Stimulated activated CD8-positive, alpha-beta memory T cell treated with anti-CD3 and anti-CD28 coated beads, Interleukin-15, amount 100 ng/mL, for 4 hours (primary cell): Measurements from ENCODE around the gene ATF6.

Experiments
- DNase-seq, 2 donors: peaks; one replicate each; pipeline ENCODE4 v3.0.0-alpha.2; 2020; ENCODE audit warnings: low read depth in 2 of 2

ATF6 gene

DNA sequence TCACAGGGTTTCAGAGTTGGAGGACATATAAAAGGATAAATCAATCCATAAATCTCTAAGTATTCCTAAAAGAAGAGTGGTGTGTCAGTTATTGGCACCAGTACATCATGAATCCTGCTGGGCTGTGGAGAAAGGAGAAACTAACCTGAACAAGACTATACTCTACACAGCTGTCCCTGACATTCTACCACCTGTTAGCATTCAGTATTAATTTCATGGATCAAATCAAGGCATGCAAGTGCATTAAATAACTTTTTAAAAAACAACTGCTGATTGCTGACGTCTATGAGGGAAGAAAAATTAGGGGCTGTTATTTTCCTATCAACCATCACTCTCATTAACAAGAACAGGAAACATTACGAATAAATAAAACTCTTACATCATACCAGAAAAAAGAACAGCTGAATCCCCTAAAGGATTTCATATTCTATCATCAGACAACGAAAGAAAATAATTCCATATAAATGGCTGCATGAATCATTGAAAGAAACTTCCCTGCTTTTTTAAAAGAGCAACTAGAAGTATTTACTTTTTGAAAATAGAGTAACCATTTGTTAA lies 121.7 kb downstream of the ATF6 start:
- DNase-seq, result no peak

DNA sequence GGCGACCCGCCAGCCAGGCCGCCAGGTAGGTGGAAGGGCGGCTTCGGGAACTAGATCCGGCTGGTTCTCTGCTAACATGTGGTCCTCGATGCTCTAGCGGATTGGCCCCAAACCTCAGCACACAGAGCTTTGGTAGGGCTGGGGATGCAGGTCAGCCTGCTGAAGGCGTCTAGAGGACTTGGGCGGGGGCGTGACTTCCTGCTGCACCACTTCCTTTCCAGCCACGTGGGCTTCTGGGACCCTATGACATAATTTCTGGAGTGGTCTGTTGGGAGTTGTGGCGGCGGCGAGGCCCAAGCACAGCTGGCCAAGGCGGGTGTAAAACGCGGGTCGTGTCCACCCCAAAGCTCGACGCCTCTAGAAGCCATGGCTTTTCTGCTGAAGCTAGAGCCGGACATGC lies 124.5 kb downstream of the ATF6 start:
- no peak for DNase-seq

DNA sequence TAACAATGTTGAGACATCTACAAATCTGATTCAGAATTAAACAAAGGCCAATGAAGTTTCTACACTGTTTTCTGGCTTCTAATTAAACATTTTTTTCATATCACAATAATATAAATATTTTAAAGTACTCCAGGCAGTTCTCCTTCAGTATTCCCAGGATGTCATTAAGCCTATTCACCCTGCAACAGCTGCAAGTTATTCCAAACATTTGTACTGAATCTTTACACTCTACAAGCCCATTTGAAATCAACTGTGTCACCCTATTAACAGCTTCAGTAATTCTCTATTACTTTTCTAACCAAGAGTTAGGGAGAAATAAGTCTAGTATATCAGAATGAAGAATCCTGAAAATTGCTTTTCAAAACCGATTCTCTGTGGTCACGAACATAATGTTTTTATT lies 133.0 kb downstream of the ATF6 start:
- DNase-seq, result no peak

DNA sequence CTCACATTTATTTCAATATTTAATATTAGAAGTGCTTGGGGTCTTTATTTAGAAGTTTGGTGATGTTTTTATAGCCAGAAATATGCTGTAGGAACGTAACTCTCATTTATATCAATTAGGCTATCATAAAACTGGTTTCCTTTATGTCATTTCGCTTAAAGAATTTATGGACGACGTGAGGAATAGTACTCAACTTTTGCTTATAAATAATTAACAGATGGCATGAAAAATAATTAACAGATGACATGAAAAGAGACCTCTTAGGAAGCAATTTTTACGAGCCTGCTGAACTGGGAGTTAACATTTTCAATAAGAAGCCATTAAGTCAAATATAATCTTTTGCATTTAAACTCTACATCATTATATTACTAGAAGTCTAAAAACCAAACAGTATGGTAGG lies 134.0 kb downstream of the ATF6 start:
- no peak for DNase-seq

DNA sequence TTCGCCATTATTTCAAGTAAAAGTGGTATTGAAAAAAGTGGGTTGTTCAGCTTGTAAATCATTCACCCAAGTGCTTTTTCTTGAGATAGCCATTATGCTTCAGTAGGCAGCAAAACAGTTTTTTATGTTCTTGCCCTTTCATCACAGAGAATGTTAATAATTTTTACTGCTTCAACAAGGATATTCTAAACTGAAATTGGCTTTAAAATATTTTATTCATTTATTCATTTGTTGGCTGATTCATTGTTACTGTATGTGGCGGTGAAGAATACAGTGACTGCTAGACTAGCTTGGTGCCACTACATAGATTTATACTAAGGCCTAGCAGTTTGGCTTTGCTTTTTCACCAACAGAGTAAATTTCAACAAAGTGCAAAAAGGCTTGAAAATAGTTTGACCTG lies 136.1 kb downstream of the ATF6 start:
- no peak for DNase-seq

DNA sequence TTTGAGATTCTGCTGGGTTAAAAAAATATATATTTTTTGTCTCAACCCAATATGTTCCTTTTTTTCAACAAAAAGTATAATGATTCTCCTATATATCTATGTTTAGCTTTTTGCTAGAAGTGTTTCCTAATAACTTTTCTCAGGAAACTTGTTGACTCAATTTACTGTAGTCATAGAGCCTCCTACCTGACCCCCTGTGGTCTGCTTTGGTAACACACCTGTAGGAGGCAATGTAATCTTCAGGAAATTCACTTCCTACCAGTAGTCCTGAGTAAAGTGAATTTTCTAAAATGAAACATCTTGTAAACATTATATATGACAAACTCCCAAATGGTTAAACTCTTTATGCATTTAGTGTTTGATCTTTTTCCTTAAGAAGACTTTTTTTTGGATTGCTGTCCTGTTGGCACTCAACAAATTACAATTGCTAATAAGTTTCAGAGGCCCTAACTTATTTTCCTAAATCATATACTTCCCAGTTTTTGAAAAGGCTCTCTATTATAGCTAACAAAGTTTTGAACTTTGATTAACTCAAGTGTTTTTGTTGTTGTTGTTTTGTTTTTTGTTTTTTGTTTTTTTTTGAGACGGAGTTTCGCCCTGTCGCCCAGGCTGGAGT lies 139.3 kb downstream of the ATF6 start:
- DNase-seq, result no peak

DNA sequence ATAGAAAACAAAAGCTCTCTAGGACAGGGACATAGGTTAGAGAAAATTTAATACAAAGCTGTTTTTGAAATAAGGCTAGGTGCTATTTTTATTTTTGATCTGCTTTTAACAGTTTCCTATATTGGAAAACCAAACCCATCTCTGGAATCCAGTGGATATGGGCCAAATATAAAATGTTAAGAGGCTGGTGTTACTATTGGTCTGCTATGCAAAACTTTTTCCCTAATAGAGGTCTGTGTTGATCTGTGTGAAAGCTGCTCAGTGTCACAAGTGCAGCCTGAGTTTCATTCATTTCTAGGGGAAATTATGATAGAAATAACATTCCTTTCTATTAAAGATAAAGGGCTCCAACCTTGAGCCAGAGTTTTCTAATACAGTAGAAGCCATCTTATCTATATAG lies 141.1 kb downstream of the ATF6 start:
- no peak for DNase-seq

DNA sequence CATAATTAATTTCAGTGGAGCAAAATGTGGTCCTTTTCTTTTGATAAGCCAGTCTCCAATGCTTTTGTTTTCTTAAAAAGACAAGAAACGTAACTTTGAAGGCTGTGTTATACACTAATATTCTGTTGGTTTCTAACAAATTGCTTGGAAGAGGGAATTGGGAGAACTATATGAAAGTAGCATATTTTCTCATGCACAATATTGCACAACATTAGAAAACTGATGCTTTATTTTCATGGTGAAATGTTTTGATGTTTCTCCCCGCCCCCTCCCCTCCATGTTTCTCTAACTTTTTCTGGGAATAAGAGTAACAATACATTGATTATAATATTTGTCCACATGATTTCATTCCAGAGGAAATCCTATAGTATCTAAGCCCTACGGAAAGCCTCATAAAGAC lies 142.1 kb downstream of the ATF6 start:
- no peak for DNase-seq

DNA sequence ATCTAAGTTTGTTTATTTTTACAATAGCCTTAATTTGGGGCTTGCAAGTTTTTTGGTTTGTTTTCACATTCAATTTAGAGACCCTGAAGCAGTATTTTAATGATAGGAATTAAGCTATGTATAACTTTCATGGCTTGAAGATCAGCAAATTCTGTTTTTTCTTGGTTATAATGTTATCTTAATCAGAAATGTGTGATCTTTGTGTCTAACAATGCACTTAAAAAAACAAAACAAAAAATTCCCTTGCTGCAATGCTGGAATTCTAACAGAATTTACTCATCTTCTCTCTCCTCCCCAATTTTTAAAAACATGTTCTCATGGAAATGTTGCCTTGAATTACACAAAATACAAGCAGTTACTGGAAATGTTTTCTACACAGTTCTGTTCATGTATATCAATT lies 144.5 kb downstream of the ATF6 start:
- DNase-seq, result no peak

DNA sequence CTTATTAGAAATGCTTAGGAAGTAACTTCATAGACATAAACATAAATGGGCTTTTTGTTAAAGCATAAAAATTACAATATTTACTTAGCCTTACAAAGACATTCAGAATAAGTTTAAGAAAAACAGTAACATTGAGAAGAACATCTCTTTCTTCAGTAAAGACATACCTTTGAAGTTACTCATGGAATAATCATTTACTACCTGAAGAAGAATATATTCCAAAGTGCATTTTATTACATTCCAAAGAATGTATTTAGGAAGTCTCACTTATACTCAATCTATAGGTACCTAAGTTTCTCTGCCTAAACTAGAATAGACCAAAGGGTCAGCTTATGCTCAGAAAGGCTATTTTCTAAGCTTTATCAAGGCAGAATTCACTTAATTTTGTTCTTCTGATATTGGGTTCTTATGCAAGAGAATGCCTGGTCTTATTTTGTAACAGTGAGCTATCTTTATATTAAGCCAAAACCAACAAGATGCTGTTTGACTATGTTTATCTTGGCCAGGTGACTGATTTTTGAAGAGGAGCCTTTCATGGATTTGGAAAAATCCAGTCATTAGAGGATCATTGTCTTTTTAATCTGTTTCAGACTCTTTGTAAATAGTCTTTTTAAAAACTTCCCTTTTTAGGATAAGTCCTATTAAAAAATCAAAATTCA lies 147.5 kb downstream of the ATF6 start:
- no peak for DNase-seq

DNA sequence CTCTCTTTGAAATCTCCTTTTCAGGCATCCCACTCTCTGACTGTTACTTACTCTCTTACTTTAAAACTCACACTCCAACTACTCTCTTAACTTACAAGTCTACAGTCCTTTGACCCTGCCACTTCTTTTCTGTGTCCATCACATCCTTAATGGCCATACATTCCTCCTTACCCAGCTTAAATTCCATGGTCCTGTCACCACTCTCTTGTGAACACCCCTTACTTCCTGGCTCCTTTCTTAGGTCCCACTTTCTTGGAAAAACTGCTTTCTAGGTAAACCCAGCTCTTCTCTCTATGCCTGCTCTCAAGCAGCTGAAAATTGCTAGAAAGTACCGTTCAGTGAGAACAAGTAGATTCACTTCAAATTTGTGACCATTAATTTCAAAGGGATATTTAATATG lies 148.5 kb downstream of the ATF6 start:
- no peak for DNase-seq

DNA sequence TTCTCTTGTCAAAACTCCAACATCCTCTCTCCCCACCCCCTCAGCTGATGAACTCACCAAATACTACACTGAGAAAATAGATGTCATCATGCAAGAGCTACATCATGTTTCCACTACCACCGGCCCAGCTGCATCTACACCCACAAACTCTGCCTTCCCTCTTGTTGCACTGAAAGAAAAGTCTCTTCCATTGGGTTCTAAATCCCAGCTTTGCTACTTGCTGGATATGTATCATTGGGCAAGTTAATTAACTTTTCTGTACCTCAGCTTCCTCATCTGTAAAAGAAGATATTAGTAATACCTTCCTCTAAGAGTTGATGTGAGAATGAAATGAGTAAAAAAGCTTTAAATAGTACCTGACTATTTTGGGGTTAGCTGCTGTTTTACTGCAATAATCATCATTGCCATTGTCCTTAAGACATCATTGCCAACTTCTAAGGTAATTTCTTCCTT lies 149.0 kb downstream of the ATF6 start:
- DNase-seq, result no peak

DNA sequence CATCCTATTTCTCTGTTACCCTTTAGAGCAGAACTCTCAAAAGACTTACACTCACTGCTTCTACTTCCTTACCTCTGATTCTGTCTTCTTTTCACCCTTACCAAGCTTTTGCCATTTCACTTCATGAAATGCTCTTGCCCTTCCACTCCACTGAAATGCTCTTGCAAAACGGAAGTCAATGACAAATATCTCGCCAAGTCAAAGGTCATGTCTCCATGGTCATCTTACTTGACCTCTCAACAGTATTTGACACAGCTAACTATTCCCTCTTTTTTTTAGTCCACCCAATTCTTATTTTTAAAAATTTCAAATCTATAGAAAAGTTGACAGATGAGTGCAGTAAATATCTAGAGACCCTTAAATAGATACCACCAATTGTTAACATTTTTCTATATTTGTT lies 149.9 kb downstream of the ATF6 start:
- DNase-seq, result no peak

DNA sequence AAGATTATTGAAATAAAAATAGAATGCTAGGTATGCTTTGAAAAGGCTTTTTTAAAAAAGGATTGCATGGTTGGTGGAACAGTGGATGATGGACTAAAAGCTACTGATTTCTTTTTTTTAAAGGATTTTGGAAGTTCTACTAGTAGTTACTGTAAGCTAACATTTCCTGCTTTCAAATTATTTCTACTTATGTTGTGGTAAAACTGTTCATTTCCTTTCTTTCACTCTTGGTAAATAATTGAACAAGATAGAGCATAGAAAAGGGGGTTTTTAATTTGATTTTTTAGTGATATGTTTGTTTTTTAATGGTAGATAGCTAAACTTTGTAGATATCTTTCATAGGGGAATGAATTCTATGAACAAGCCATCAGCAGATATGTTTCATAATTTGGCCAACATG lies 153.1 kb downstream of the ATF6 start:
- DNase-seq, result no peak

DNA sequence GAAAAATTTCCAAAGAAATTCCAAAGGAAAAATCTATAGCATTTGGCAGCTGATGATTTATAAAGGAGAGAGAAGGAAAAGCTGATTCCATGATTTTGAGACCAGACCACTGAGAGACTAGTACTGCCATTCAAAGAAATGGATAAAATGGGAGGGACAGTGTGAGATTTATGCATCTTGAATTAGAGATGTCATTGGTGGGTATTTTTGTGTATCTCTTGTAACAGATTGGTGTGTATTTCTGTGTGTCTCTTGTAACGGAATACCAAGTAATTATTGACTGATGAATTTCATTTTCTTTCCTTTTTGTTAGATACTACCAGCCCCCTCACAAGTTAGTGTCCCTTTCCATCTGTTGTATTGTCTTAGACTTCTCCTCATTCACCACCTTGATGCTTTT lies 155.4 kb downstream of the ATF6 start:
- no peak for DNase-seq

DNA sequence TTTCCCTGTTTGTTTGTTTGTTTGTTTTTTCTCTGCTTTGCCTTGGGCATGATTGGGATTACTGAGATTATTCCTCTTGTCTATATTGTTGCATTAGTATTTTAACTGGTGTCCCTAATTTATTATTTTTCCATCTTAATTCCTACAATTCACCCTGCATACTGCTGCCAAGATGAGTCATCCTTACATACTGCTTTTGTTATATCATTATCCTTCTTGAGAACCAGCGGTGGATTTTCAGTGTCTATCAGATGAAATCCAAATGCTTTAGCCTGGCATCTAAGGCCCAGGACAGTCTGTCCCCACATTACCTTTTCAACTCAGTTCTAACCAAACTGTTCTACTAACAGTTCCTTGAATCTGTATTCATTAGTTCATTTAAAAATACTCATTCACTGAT lies 155.9 kb downstream of the ATF6 start:
- DNase-seq, result no peak

DNA sequence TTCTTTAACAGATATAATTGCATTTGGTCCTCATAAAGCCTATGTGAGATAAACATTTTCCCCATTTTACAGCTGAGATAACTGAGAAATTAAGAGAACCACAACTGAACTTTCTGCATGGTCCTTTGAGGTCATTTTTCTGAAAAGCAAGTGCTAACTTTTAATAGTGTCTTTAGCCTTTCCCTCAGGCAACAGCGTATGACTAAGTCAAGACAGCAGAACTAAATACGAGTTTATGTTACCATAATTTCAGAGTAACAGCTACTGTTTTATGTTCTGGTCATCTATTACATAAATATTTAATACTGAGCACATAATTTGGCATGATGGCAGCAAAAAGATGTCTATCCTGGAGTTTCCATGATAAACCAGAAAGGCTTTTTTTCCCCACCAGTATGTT lies 161.9 kb downstream of the ATF6 start:
- DNase-seq, result no peak

DNA sequence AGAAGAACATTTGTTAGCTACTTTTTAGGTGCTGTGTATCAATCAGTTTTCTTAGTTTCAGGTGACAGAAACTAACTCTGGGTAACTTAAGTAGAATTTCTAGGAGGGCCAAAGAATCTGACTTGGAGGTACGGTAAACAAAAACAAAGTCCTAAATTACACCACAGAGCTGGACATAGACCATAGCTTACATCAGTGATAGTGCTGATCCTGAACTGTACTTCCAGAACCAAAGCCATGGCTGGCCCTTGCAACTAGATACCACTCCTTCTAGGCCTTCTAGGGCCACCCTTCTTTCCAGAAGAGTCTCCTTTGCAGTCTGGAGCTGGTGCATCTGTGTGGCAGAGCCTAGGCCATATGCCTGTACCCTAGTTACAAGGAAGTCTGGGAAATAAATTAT lies 163.0 kb downstream of the ATF6 start:
- no peak for DNase-seq

DNA sequence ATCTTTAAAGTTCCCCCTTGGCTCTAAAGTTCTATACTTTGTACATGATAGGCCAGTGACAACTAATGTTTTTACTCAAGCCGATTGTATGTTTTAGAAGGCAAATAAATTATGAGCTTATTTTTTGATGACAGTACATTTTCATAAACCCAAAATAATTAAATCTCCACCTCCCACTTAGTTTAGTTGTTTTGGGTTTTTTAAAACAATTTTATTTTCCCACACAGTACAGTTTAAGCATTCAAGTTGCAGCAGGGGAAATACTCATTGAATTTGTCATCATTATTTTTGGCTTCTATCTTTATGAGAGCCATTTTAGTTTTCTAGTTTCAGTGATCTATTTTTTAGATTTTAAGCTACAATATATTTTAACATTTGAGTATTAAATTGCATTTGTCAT lies 163.9 kb downstream of the ATF6 start:
- DNase-seq, result no peak

DNA sequence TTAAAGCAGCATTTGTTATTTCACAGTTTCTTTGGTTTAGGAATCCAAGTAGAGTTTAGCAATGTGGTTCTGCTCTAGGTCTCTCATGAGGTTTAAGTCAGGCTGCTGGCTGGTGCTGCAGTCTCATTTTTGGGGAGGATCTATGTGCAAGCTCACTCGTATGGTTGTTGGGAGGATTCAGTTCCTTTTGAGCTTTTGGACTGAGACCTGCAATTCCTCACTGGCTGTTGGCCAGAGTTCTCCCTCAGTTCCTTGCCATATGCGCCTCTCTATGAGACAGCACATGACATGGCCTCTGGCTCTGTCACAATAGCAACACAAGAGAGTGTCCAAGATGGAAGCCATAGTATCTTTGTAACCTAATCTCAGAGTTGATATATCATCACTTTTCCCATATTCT lies 166.5 kb downstream of the ATF6 start:
- DNase-seq, result no peak

DNA sequence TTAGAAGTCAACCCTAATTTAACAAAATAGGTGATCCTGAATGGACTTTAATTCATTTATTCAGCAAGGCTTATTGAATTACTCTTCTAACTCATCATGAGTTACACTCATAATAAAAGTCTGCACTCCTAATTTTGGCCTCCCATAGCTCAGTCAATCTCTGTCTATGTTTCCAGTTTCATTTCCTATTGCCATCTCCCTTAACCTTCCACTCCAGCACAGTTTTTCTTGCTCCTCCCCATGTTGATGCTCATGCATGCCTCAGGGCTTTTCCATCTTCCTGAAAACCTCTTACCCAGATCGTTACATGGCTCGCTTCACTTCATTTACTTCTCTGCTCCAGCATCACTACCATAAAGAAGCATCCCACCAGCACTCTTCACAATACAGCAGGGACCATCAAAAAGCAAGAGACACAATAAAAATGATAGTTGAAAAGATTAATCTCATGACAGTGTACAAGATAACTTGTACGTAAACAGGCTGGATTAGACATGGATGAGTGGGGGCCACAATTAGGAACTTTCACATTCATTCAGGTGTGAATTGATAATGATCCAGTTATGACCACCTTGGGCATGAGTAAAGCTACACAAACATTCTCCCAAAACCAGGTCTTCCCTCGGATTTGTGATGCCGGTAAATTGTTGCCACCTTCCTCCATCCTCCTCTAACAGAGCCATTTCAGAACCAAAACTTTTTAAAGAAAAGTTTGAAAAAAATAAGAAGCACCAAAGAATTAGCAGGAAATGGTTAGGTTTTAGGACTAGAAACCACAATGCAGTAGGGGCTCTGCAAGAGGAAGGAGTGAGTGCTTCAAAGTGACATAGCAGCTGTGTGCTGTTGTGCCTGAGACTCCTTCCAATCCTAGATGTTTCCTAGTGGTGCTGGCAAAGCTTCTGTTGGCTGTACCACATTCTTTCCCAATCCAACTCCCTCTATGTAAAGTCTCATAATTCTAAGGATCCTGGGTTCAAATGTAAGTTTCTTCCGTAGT lies 167.8 kb downstream of the ATF6 start:
- no peak for DNase-seq

DNA sequence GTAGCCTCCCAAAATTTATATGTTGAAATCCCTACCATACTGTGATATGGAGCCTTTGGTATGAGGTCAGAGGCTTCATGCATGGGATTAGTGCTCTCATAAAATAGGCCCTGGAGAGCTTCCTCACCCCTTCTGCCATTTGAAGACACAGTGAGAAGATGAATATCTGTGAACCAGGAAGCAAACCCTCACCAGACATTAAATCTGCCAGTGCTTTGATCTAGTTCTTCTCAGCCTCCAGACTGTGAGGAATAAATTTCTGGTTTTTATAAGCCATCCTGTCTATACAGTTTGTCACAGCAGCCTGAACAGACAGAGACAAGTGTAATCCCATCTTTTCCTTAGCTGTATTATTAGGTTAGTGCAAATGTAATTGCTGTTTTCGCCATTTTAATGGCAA lies 169.1 kb downstream of the ATF6 start:
- no peak for DNase-seq

DNA sequence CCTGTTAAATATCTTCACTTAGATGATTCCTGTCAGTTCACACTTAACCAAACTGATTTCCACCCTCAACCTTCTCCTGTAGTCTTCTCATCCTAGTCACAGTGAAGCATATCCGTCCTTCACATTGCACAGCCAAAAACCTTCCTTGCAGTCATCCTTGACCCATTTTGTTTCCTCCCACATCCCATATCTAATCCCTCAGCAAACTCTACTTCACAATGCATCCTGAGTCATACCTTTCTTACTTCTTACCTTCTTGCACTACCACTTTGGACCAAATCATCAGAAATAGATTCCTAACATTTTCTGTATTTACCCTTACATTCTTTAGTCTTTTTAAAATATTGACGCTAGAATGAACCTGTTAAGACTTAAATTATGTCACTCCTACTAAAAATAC lies 170.7 kb downstream of the ATF6 start:
- no peak for DNase-seq
